SK-N-SH treated with all-trans-retinoic acid at 6 μM for 48 hours (cell line): ENCODE data around the gene CCDC148.

Experiments used
- ATAC-seq: fragments of 200-7000 bp; cut with Tn5 transposase; 3 replicates; pipeline ENCODE4 v1.9.1; 2020; ENCODE audit warnings: mild to moderate bottlenecking, moderate library complexity
- ARNTL ChIP-seq: fragments of 450-650 bp; formaldehyde crosslinking; IDR thresholded peaks from 2 replicates; pipeline ENCODE4 v1.5.0; 2020; ENCODE audit warnings: low read depth, mild to moderate bottlenecking, moderate library complexity, borderline replicate concordance
- BACH2 ChIP-seq: fragments of 250-450 bp; sonication (Bioruptor Pico); IDR thresholded peaks from 2 replicates; pipeline ENCODE4 v1.9.0; 2021; ENCODE audit warnings: mild to moderate bottlenecking, borderline replicate concordance
- CSDC2 ChIP-seq: fragments of 250-450 bp; sonication (Bioruptor Pico); IDR thresholded peaks from 2 replicates; pipeline ENCODE4 v1.5.0; 2020; ENCODE audit warnings: mild to moderate bottlenecking, moderate library complexity
- CSRNP3 ChIP-seq: fragments of 250-450 bp; sonication (Bioruptor Pico); IDR thresholded peaks from 2 replicates; pipeline ENCODE4 v1.5.1; 2021; ENCODE audit warnings: mild to moderate bottlenecking, moderate library complexity
- GLIS3 ChIP-seq: fragments of 250-450 bp; sonication (Bioruptor Pico); IDR thresholded peaks from 2 replicates; pipeline ENCODE4 v1.5.0; 2020; ENCODE audit warnings: mild to moderate bottlenecking, moderate library complexity
- ISL1 ChIP-seq: fragments of 250-450 bp; sonication (Bioruptor Pico); IDR thresholded peaks from 2 replicates; pipeline ENCODE4 v2.1.2; 2022; ENCODE audit warnings: mild to moderate bottlenecking, moderate library complexity
- OSR1 ChIP-seq: fragments of 250-450 bp; sonication (Bioruptor Pico); IDR thresholded peaks from 2 replicates; pipeline ENCODE4 v1.8.0; 2022; ENCODE audit warnings: moderate library complexity, mild to moderate bottlenecking, inconsistent platforms
- POU6F1 ChIP-seq: fragments of 250-450 bp; sonication (Bioruptor Pico); IDR thresholded peaks from 2 replicates; pipeline ENCODE4 v1.8.0; 2021; ENCODE audit warnings: low read depth, mild to moderate bottlenecking, moderate library complexity, borderline replicate concordance
- PPARA ChIP-seq: fragments of 250-450 bp; sonication (Bioruptor Pico); IDR thresholded peaks from 2 replicates; pipeline ENCODE4 v1.5.0; 2020; ENCODE audit warnings: mild to moderate bottlenecking, borderline replicate concordance
- SNAI2 ChIP-seq: fragments of 250-450 bp; sonication (Bioruptor Pico); IDR thresholded peaks from 2 replicates; pipeline ENCODE4 v1.5.0; 2020; ENCODE audit warnings: mild to moderate bottlenecking, moderate library complexity
- TOX ChIP-seq: fragments of 250-450 bp; sonication (Bioruptor Pico); IDR thresholded peaks from 2 replicates; pipeline ENCODE4 v1.8.0; 2021; ENCODE audit warnings: mild to moderate bottlenecking, moderate library complexity, borderline replicate concordance
- TSHZ2 ChIP-seq: fragments of 250-450 bp; sonication (Bioruptor Pico); IDR thresholded peaks from 2 replicates; pipeline ENCODE4 v1.5.0; 2020; ENCODE audit warnings: mild to moderate bottlenecking, moderate library complexity
- ZFP3 ChIP-seq: fragments of 250-450 bp; sonication (Bioruptor Pico); IDR thresholded peaks from 2 replicates; pipeline ENCODE4 v1.5.0; 2020; ENCODE audit warnings: mild to moderate bottlenecking, moderate library complexity
- ZFP30 ChIP-seq: fragments of 450-650 bp; formaldehyde crosslinking; IDR thresholded peaks from 2 replicates; pipeline ENCODE4 v1.5.0; 2022; ENCODE audit warnings: mild to moderate bottlenecking, moderate library complexity
- ZNF565 ChIP-seq: fragments of 450-650 bp; formaldehyde crosslinking; conservative IDR thresholded peaks from 2 replicates; pipeline ENCODE4 v1.5.0; 2020; ENCODE audit warnings: low read depth, mild to moderate bottlenecking, moderate library complexity
- ZNF70 ChIP-seq: fragments of 450-650 bp; formaldehyde crosslinking; IDR thresholded peaks from 2 replicates; pipeline ENCODE4 v1.5.0; 2020; ENCODE audit warnings: mild to moderate bottlenecking, moderate library complexity
- ZNF8 ChIP-seq: fragments of 450-650 bp; formaldehyde crosslinking; IDR thresholded peaks from 2 replicates; pipeline ENCODE4 v1.5.0; 2020; ENCODE audit warnings: mild to moderate bottlenecking, moderate library complexity
- TF ChIP-seq, protein P1 (sequence below): fragments of 250-450 bp; sonication (Bioruptor Pico); IDR thresholded peaks from 2 replicates; pipeline ENCODE4 v1.5.1; 2020; ENCODE audit warnings: low read depth, mild to moderate bottlenecking, moderate library complexity
- TF ChIP-seq, protein P2 (sequence below): fragments of 250-450 bp; sonication (Bioruptor Pico); IDR thresholded peaks from 2 replicates; pipeline ENCODE4 v1.8.0; 2020; ENCODE audit warnings: mild to moderate bottlenecking, moderate library complexity, borderline replicate concordance

Gene CCDC148

GRCh38 chr2:158500333-158500732 lies 43.8 kb upstream of the CCDC148 start:
- no peak for ATAC-seq
- TF ChIP-seq ARNTL (CRISPR knock-in tag) (no peak), PPARA (CRISPR knock-in tag) (no peak), ZNF8 (CRISPR knock-in tag) (no peak), BACH2 (CRISPR knock-in tag) (no peak), ZFP3 (CRISPR knock-in tag) (no peak), CSDC2 (CRISPR knock-in tag) (no peak), ISL1 (no peak), OSR1 (CRISPR knock-in tag) (no peak), TSHZ2 (CRISPR knock-in tag) (no peak), CSRNP3 (CRISPR knock-in tag) (no peak)
- TF ChIP-seq, protein P1, sequence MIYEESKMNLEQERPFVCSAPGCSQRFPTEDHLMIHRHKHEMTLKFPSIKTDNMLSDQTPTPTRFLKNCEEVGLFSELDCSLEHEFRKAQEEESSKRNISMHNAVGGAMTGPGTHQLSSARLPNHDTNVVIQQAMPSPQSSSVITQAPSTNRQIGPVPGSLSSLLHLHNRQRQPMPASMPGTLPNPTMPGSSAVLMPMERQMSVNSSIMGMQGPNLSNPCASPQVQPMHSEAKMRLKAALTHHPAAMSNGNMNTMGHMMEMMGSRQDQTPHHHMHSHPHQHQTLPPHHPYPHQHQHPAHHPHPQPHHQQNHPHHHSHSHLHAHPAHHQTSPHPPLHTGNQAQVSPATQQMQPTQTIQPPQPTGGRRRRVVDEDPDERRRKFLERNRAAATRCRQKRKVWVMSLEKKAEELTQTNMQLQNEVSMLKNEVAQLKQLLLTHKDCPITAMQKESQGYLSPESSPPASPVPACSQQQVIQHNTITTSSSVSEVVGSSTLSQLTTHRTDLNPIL (CRISPR knock-in tag), result no peak
- TF ChIP-seq, all 23 proteins: peak for 0

DNA sequence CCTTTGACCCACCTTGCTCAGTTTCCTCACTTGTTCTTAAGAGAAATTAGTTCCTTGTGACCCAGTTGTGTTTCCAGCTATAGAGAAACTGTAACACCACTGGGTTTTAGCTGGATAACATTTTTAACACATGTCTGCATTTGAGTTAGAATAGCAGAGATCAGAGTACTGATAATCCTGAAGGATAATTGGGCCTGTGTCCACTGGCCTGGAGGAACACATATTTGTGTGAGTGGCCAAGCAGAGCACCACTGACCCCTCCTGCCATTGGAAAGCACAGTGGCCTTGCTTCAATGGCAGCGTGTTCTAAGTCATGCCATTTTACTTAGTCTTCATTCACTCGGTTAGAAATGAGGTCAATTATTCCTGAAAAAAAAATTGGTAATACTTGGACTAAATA lies 42.8 kb upstream of the CCDC148 start:
- no peak for TF ChIP-seq ZFP30
- no peak for TF ChIP-seq ZNF70 (CRISPR knock-in tag)
- TF ChIP-seq GLIS3 (CRISPR knock-in tag), result no peak
- TF ChIP-seq SNAI2, result no peak
- no peak for TF ChIP-seq ISL1
- no peak for TF ChIP-seq ZNF8 (CRISPR knock-in tag)
- TF ChIP-seq ZNF565 (CRISPR knock-in tag), result no peak
- TF ChIP-seq ARNTL (CRISPR knock-in tag), result no peak
- no peak for TF ChIP-seq CSDC2 (CRISPR knock-in tag)
- TF ChIP-seq CSRNP3 (CRISPR knock-in tag), result no peak
- TF ChIP-seq TOX, result no peak
- no peak for TF ChIP-seq BACH2 (CRISPR knock-in tag)
- TF ChIP-seq, protein P2, sequence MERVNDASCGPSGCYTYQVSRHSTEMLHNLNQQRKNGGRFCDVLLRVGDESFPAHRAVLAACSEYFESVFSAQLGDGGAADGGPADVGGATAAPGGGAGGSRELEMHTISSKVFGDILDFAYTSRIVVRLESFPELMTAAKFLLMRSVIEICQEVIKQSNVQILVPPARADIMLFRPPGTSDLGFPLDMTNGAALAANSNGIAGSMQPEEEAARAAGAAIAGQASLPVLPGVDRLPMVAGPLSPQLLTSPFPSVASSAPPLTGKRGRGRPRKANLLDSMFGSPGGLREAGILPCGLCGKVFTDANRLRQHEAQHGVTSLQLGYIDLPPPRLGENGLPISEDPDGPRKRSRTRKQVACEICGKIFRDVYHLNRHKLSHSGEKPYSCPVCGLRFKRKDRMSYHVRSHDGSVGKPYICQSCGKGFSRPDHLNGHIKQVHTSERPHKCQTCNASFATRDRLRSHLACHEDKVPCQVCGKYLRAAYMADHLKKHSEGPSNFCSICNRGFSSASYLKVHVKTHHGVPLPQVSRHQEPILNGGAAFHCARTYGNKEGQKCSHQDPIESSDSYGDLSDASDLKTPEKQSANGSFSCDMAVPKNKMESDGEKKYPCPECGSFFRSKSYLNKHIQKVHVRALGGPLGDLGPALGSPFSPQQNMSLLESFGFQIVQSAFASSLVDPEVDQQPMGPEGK, result no peak
- no peak for TF ChIP-seq POU6F1 (CRISPR knock-in tag)
- TF ChIP-seq, protein P1 (CRISPR knock-in tag), result no peak
- TF ChIP-seq, all 23 proteins: peak for 0
- ATAC-seq, result no peak
